ENCODE results near the gene WDR12. TPM values are rescaled to one million over a fixed set of nuclear protein-coding genes. Genes with fewer than 3 reads are reported as not detected.

WDR12 gene
- total RNA-seq, 1 experiment from 2014 or later, result 118 TPM

GRCh38 chr2:202933958-202934357, 22.5 kb upstream of the WDR12 start:
- Mint-ChIP-seq H3K27me3 (ENCODE audit: insufficient read depth, unreplicated experiment) (no peaks in the 10 kb centered on the region), H3K9me3 (ENCODE audit: unreplicated experiment) (no peaks in the 10 kb centered on the region), H3K36me3 (ENCODE audit: insufficient read depth, unreplicated experiment) (no peaks in the 10 kb centered on the region), H3K4me3 (ENCODE audit: unreplicated experiment) (no peak overlapping the region), H3K4me1 (ENCODE audit: low read depth, unreplicated experiment) (no peaks in the 10 kb centered on the region), H3K27ac (ENCODE audit: unreplicated experiment) (no peak overlapping the region)
- no peaks in the 10 kb centered on the region for H3K9me3 ChIP-seq
- TF ChIP-seq CTCF (IDR thresholded peaks at IDR 0.05; ENCODE audit: insufficient read depth in 1 of 2, low read depth in 1 of 2, low read length in 1 of 2, severe bottlenecking in 1 of 2, unreplicated experiment in 1 of 2), result no peak
- H3K4me3 ChIP-seq (ENCODE audit: low read depth, low read length), result no peak overlapping the region
- no peak for DNase-seq
- POLR2A ChIA-PET, result no interaction called here
- H3K4me1 ChIP-seq, result no peaks in the 10 kb centered on the region
- CTCF ChIA-PET, result no interaction called here
- BruUV-seq (replicated peaks), result no TSS peak
- H3K27me3 ChIP-seq (replicated peaks; ENCODE audit: control insufficient read depth, insufficient read depth, low read length), result no peaks in the 10 kb centered on the region
- intact Hi-C loops (cut with micrococcal nuclease; ENCODE audit: unreplicated experiment), result no loop called here
- H3K36me3 ChIP-seq (ENCODE audit: control insufficient read depth, insufficient read depth, low read length), result no peaks in the 10 kb centered on the region

GRCh38 chr2:202933139-202933510, 21.7 kb upstream of the WDR12 start:
- Mint-ChIP-seq H3K4me1 (ENCODE audit: low read depth, unreplicated experiment) (no peaks in the 10 kb centered on the region), H3K27ac (ENCODE audit: unreplicated experiment) (no peak overlapping the region), H3K36me3 (ENCODE audit: insufficient read depth, unreplicated experiment) (no peaks in the 10 kb centered on the region), H3K9me3 (ENCODE audit: unreplicated experiment) (no peaks in the 10 kb centered on the region), H3K27me3 (ENCODE audit: insufficient read depth, unreplicated experiment) (no peaks in the 10 kb centered on the region), H3K4me3 (ENCODE audit: unreplicated experiment) (no peak overlapping the region)
- H3K4me3 ChIP-seq (ENCODE audit: low read depth, low read length), result no peak overlapping the region
- no TSS peak for BruUV-seq (replicated peaks)
- H3K27me3 ChIP-seq (replicated peaks; ENCODE audit: control insufficient read depth, insufficient read depth, low read length), result no peaks in the 10 kb centered on the region
- POLR2A ChIA-PET, result no interaction called here
- no peaks in the 10 kb centered on the region for H3K4me1 ChIP-seq
- no peak for TF ChIP-seq CTCF (IDR thresholded peaks at IDR 0.05; ENCODE audit: insufficient read depth in 1 of 2, low read depth in 1 of 2, low read length in 1 of 2, severe bottlenecking in 1 of 2, unreplicated experiment in 1 of 2)
- H3K36me3 ChIP-seq (ENCODE audit: control insufficient read depth, insufficient read depth, low read length), result no peaks in the 10 kb centered on the region
- intact Hi-C loops (cut with micrococcal nuclease; ENCODE audit: unreplicated experiment), result no loop called here
- H3K9me3 ChIP-seq, result no peaks in the 10 kb centered on the region
- no peak for DNase-seq
- CTCF ChIA-PET, result no interaction called here

GRCh38 chr2:202932425-202933138, 21.1 kb upstream of the WDR12 start:
- ChIA-PET POLR2A (no interaction called here), CTCF (no interaction called here)
- DNase-seq, result peak in 1 of 2 experiments; percentile 6

More at GRCh38 chr2:202932425-202933138, 21.1 kb upstream of the WDR12 start:
- Mint-ChIP-seq H3K4me1 (ENCODE audit: low read depth, unreplicated experiment) (no peaks in the 10 kb centered on the region), H3K27ac (ENCODE audit: unreplicated experiment) (no peak overlapping the region), H3K9me3 (ENCODE audit: unreplicated experiment) (no peaks in the 10 kb centered on the region), H3K4me3 (ENCODE audit: unreplicated experiment) (no peak overlapping the region), H3K27me3 (ENCODE audit: insufficient read depth, unreplicated experiment) (no peaks in the 10 kb centered on the region), H3K36me3 (ENCODE audit: insufficient read depth, unreplicated experiment) (no peaks in the 10 kb centered on the region)
- no peaks in the 10 kb centered on the region for H3K36me3 ChIP-seq (ENCODE audit: control insufficient read depth, insufficient read depth, low read length)
- H3K27me3 ChIP-seq (replicated peaks; ENCODE audit: control insufficient read depth, insufficient read depth, low read length), result no peaks in the 10 kb centered on the region
- BruUV-seq (replicated peaks), result no TSS peak
- no peak for TF ChIP-seq CTCF (IDR thresholded peaks at IDR 0.05; ENCODE audit: insufficient read depth in 1 of 2, low read depth in 1 of 2, low read length in 1 of 2, severe bottlenecking in 1 of 2, unreplicated experiment in 1 of 2)
- H3K9me3 ChIP-seq, result no peaks in the 10 kb centered on the region
- H3K4me1 ChIP-seq, result no peaks in the 10 kb centered on the region
- intact Hi-C loops (cut with micrococcal nuclease; ENCODE audit: unreplicated experiment), result no loop called here
- no peak overlapping the region for H3K4me3 ChIP-seq (ENCODE audit: low read depth, low read length)
